HepG2 (cell line): Measurements from ENCODE around the gene RUVBL2. TPM values are rescaled to one million over a fixed set of nuclear protein-coding genes. Genes with fewer than 3 reads are reported as not detected.
A peak's percentile ranks its signal among the peaks of the same experiment; 100 is the strongest.

Experiments used
- AFF4 ChIP-seq: sonication (generic); formaldehyde crosslinking; IDR thresholded peaks from 2 replicates; pipeline ENCODE4 v1.4.0; 2020; ENCODE audit warnings: missing genetic modification reagents
- CHD4 ChIP-seq: fragments of 200-600 bp; sonication (generic); IDR thresholded peaks from 2 replicates; pipeline ENCODE4 v1.7.0; 2017; ENCODE audit warnings: mild to moderate bottlenecking, low read length, borderline replicate concordance
- FOXM1 ChIP-seq: sonication (generic); formaldehyde crosslinking; IDR thresholded peaks from 2 replicates; pipeline ENCODE4 v1.5.0; 2020; ENCODE audit warnings: missing genetic modification reagents
- GPN1 ChIP-seq: sonication (generic); formaldehyde crosslinking; IDR thresholded peaks from 2 replicates; pipeline ENCODE4 v1.5.1; 2020; ENCODE audit warnings: missing genetic modification reagents, borderline replicate concordance
- MBD4 ChIP-seq: IDR thresholded peaks from 2 replicates; pipeline ENCODE4 v1.6.1; 2012; ENCODE audit warnings: low read length, inconsistent platforms, borderline replicate concordance
- MED13 ChIP-seq: sonication (generic); formaldehyde crosslinking; IDR thresholded peaks from 2 replicates; pipeline ENCODE4 v1.5.0; 2020; ENCODE audit warnings: missing genetic modification reagents
- MLXIP ChIP-seq: sonication (generic); formaldehyde crosslinking; IDR thresholded peaks from 2 replicates; pipeline ENCODE4 v1.9.0; 2021; ENCODE audit warnings: missing genetic modification reagents, borderline replicate concordance
- PHF8 ChIP-seq: sonication (generic); formaldehyde crosslinking; IDR thresholded peaks from 2 replicates; pipeline ENCODE4 v1.5.0; 2020; ENCODE audit warnings: missing genetic modification reagents
- SP2 ChIP-seq: sonication (generic); formaldehyde crosslinking; IDR thresholded peaks from 2 replicates; pipeline ENCODE4 v1.5.1; 2020; ENCODE audit warnings: mild to moderate bottlenecking, missing genetic modification reagents
- STAT6 ChIP-seq: sonication (generic); formaldehyde crosslinking; IDR thresholded peaks from 2 replicates; pipeline ENCODE4 v1.4.0; 2020; ENCODE audit warnings: missing genetic modification reagents, mild to moderate bottlenecking, borderline replicate concordance
- UBTF ChIP-seq: sonication (generic); formaldehyde crosslinking; IDR thresholded peaks from 2 replicates; pipeline ENCODE4 v1.4.0; 2020; ENCODE audit warnings: mild to moderate bottlenecking, missing genetic modification reagents
- ZBTB1 ChIP-seq: sonication (generic); formaldehyde crosslinking; IDR thresholded peaks from 2 replicates; pipeline ENCODE4 v1.4.0; 2020; ENCODE audit warnings: missing genetic modification reagents, borderline replicate concordance
- ZNF557 ChIP-seq: sonication (generic); formaldehyde crosslinking; IDR thresholded peaks from 2 replicates; pipeline ENCODE4 v1.4.0; 2020; ENCODE audit warnings: missing genetic modification reagents
- ZNF678 ChIP-seq: sonication (generic); formaldehyde crosslinking; IDR thresholded peaks from 2 replicates; pipeline ENCODE4 v1.4.0; 2020; ENCODE audit warnings: mild to moderate bottlenecking, missing genetic modification reagents
- polyA plus RNA-seq, 8 experiments: library from polyadenylated mRNA; depleted of rRNA in 3 of 8; stranded (reverse) in 7 of 8; unstranded in 1 of 8; fragments of >200 nt; fragmentation: Illumina TruSeq in 4 of 8; extraction: Trizol in 4 of 8; gene quantifications; 2 replicates each; pipeline versions ENCODE4 v1.2.1 to v1.2.3, GENCODE V29; 2011 to 2016; ENCODE audit warnings: low read depth in 4 of 8, missing spikeins in 1 of 8, mixed read lengths in 1 of 8; ENCODE audit not compliant: insufficient read depth in 1 of 8
- total RNA-seq, 5 experiments: library from RNA; depleted of rRNA; stranded (reverse); fragments of >200 nt; fragmentation: Illumina TruSeq; extraction: Trizol; gene quantifications; 2 replicates each; pipeline ENCODE4 v1.2.3, GENCODE V29; 2016; ENCODE audit warnings: low read depth in 1 of 5

The RUVBL2 gene
- total and polyA plus RNA-seq, 2 of the 13 experiments (the other 11 are each of a cell fraction or from before 2014, with no cell fraction given), result 120 to 122 TPM

GRCh38 chr19:48963371-48964204, 30.1 kb upstream of the RUVBL2 start (continued):
- TF ChIP-seq AFF4 (CRISPR knock-in tag) (peak; percentile 87), SP2 (0 out of 2 replicates have a peak, but pooled peaks have one; percentile 29), PHF8 (CRISPR knock-in tag) (peak; percentile 69), MLXIP (CRISPR knock-in tag) (no peak), CHD4 (peak; percentile 67; the same call in 1 of the 2 replicates), ZBTB1 (CRISPR knock-in tag) (no peak), UBTF (CRISPR knock-in tag) (peak; percentile 73), MBD4 (no peak), MED13 (CRISPR knock-in tag) (0 out of 2 replicates have a peak, but pooled peaks have one; percentile 5), ZNF678 (CRISPR knock-in tag) (no peak), GPN1 (CRISPR knock-in tag) (0 out of 2 replicates have a peak, but pooled peaks have one; percentile 37), ZNF557 (CRISPR knock-in tag) (no peak), STAT6 (peak; percentile 45; the same call in 1 of the 2 replicates), FOXM1 (CRISPR knock-in tag) (no peak)
